NCI-H226 (cell line): ENCODE data around the gene MAN2B1.
"Not testable (repeated sequence)": the region's sequence is repeated elsewhere in the genome, so short reads cannot be mapped to it uniquely, and the experiment has no call there.

Source experiments
- DNase-seq: peaks from one replicate; pipeline ENCODE4 v3.0.0-alpha.2; 2015

The MAN2B1 gene

DNA sequence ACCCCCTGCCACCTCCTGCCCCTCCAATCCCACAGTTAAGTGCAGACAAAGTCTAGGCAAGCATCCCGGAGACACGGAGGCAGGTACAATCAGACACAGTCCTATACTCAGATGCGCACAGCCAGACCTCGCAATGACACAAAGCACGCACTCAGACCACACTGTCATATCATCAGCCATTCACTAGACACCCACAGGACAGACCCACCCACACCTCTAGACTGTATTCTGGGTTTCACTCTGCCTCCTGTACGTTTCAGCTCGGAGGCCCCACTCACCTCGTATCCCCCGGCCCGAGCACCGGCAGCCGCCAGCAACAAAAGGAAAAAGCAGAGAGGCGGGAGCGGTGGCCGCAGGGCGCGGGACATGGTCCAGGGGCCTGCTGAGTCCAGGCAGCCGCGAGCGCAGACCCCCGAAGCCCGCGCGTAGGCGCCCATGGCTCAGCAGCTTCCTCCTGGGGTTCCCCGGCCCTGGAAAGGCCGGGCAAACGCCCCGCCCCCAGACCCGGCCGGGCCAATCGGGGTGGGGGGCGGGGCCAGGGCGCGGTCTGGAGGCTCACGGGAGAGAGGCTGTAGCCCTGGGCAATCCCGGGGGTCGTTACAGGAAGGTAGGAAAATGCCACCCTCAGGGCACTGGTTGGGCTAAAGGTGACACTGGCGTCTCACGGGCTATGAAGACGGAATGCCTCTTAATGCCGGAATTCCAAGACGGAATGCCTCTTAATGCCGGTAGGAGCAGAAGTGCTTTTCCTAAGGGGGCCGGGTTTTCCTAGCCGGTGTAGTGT, at the start of gene MAN2B1, which contains the start of gene WDR83:
Gene MAN2B1, minus strand, starts transcription at position 478 of the 784 bp plus-strand sequence. Its CDS starts 41 bp downstream, at position 437.
Gene WDR83, plus strand, starts transcription at position 543 of the 784 bp plus-strand sequence. CDS start 2,984 bp downstream, outside the sequence.
- peak; percentile 66 for DNase-seq

DNA sequence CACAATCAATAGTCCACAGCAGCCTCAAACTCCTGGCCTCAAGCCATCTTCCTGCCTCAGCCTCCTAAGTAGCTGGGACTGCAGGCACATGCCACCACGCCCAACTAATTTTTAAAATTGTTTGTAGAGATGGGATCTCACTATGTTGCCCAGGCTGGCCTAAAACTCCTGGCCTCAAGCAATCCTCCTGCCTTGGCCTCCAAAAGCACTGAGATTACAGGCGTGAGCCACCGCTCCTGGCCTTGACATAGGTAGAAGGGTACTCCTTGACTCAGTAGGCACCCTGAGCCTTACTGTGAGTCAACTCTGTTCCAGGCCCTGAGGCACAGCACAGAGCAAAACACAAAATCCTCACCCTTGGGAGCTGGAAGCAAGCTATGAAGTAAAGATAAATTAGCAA, 49.4 kb upstream of the MAN2B1 start:
- DNase-seq, result no peak

DNA sequence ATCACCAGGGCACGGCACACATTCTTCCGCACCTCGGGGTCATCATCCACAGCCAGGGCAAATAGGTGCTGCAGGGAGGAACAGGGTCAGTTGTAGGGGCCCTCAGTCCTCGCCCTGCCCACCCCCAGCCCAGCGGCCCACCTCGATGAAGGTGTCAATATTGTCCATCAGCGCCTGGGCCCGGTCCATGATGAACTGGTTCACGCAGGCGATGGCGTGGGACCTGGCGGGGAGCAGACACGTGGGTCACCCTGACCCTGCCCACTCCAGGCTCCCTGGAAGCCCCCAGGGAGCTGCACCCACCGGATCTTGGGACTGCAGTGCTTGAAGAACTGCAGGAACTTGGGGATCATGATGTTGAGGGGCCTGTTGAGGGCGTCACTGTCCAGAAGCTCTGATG, 48.6 kb upstream of the MAN2B1 start:
- DNase-seq, result no peak

GRCh38 chr19:12713304-12713703, 46.8 kb upstream of the MAN2B1 start:
- not testable (repeated sequence) for DNase-seq

DNA sequence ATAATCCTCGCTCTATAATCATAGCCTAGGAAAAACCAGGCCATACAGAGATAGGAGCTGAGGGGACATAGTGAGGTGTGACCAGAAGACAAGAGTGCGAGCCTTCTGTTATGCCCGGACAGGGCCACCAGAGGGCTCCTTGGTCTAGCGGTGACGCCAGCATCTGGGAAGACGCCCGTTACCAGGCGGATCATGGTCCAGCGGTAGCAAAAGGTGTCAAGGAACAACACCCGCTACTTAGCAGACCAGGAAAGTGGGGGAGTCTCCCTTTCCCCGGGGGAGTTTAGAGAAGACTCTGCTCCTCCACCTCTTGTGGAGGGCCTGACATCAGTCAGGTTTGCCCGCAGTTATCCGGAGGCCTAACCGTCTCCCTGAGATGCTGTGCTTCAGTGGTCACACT, 45.5 kb upstream of the MAN2B1 start:
- DNase-seq, result not testable (repeated sequence)

- no peak for DNase-seq
Measured at GRCh38 chr19:12711187-12711586, 44.6 kb upstream of the MAN2B1 start.

- no peak for DNase-seq
Measured at GRCh38 chr19:12708641-12709040, 42.1 kb upstream of the MAN2B1 start.

GRCh38 chr19:12706332-12706718, 39.8 kb upstream of the MAN2B1 start:
- DNase-seq, result no peak

GRCh38 chr19:12705654-12706331, 39.3 kb upstream of the MAN2B1 start:
- DNase-seq, result no peak

DNA sequence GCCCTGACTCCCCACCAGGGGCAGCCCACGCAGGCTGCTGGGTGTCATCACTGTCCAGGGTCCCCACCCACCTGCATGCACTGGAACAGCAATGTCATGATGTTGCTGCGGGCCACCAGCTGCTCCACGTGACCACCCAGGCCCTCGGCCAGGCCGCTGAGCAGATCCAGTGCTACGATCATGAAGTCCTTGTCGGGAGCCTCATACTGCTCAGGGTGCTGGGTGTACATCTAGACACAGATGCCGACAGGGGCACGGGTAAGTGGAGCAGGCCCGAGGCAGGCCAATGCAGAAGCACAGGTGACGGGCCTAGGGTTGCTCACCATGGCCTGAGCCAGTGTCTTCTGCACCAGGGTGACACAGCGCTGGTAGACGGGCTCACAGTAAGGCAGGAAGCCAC, 38.6 kb upstream of the MAN2B1 start:
- DNase-seq, result no peak

DNA sequence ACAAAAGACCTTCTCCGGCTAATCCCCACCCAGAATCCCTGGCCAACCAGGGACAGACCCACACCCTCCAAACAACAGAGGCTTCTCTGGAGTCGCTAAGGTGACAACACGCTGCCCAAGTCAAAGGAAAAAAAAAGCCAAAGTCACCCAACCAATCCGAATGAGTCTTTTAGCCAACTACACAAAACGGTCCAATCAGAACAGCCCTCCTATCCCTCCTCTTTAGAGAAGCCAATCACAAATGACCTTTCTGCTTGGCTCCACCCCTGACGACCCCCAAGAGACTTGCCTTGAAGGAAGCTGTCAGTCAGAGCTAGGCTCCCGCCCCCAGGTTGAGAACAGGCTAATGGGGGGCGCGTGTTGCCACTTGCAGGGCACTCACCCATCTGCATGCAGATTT, 36.5 kb upstream of the MAN2B1 start:
- DNase-seq, result peak; percentile 14

DNA sequence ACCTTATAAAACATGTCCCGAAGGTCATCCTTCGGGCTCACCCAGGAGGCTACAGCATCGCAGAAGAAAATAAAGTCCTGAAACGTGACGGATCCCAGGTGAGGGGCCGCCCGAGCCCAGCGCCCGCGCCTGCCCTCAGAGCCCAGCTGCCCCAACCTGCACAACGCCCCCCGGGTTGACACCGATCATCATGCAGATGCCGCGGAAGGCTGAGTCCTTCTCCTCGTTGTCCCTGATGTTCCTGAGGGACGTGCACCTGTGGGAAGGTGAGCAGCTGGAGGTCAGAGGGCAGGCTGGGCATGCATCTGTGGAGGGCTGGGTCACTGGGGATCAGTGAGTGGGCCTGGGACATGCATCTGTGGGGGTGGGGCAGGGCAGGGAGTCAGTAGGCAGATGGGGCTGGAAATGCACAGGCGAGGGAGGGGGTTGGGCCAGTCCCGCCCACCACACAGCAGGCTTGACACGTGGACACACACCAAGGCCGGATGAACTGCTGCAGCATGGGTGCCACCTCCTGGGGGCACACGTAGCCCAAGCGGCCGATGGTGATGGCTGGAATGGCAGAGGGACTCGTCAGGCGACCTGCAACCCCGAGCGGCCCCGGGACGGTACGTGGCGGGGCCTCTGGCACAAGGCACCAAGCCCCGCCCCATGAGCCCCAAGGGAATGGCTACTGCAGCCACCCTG, 35.2 kb upstream of the MAN2B1 start:
- DNase-seq, result no peak

DNA sequence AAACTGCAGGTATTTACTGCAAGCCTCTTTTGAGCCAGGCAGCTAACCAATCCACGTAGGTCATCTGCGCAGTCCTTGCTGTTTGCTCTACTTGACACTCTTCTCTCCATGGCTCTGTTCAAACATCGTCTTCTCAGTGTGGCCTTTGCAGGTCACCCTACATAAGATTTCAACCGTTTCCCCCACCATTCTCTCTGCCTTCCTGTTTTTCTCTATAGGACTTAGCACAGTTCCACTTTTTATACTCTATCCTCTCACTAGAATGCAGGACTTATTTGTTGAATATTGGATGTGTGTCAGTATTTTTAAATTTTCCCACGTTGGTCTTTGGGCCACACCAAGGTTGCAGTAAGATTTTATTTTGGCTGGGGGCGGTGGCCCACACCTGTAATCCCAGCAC, 31.6 kb upstream of the MAN2B1 start:
- no peak for DNase-seq

- not testable (repeated sequence) for DNase-seq
Measured at GRCh38 chr19:12697425-12697824, 30.9 kb upstream of the MAN2B1 start.

GRCh38 chr19:12696366-12697335, 30.1 kb upstream of the MAN2B1 start, which contains the start of gene FBXW9:
Gene FBXW9, minus strand, starts transcription at chr19:12696631. Its CDS starts 50 bp downstream, at chr19:12696581.
- DNase-seq, result peak; percentile 87

DNA sequence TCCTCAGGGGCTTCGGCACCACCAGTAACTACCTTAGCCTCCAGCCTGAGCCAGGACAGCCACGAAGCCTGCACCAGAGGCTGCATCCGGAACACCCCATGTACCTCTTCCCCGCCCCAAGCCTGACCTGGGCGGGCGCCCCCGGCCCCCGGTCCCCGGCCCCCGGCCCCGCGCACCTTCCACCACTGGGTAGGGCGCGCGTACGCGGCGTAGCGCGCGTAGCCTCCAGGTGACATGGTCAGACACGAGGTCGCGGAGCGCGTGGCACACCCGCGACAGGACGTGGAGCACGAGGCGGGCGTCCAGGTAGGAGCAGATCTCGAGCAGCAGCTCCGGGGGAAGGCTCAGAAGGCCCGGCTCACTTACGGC, 29.4 kb upstream of the MAN2B1 start:
- DNase-seq, result no peak

GRCh38 chr19:12695514-12695913, 29.0 kb upstream of the MAN2B1 start:
- DNase-seq, result no peak

GRCh38 chr19:12695096-12695495, 28.6 kb upstream of the MAN2B1 start:
- DNase-seq, result no peak

- DNase-seq, result no peak
Measured at GRCh38 chr19:12694641-12695040, 28.1 kb upstream of the MAN2B1 start.

DNA sequence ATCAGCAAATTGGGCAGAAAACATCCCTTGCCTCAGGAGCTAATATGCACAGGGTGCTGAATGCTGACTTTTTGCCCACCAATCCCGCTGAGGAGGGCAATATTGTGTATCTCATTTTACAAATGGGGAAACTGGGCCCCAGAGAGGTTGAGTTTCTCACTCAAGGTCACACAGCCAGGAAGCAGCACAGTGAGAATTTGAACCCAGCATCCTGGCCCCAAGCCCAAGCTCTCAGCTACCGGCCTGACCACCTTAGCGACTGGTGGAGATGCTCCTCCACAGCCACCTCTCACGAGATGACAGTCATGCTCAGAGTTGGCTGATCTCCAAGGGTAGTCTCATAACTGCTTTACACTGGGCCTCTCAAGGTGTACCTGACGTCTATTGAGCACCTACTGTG, 26.4 kb upstream of the MAN2B1 start:
- no peak for DNase-seq

- DNase-seq, result no peak
Measured at GRCh38 chr19:12689581-12690216, 23.2 kb upstream of the MAN2B1 start.

- DNase-seq, result no peak
Measured at GRCh38 chr19:12689012-12689411, 22.5 kb upstream of the MAN2B1 start.
